Measurements from ENCODE around the gene ATP6AP1.
"Not testable (repeated sequence)": the region's sequence is repeated elsewhere in the genome, so short reads cannot be mapped to it uniquely, and the experiment has no call there.

ATP6AP1 gene

GRCh38 chrX:154398668-154399526 lies 29.6 kb upstream of the ATP6AP1 start:
- peaks cover 12% of the 10 kb centered on the region for H3K36me3 ChIP-seq (ENCODE audit: control insufficient read depth, insufficient read depth, low read length)
- H3K4me1 ChIP-seq (ENCODE audit: control insufficient read depth, low read depth, low read length) = no peaks in the 10 kb centered on the region
- H2BK120ac ChIP-seq (ENCODE audit: low read depth, low read length) = no peak overlapping the region
- no peak overlapping the region for H2BK5ac ChIP-seq (ENCODE audit: low read length)
- peak overlapping the region; percentile 99 for H3K9ac ChIP-seq (ENCODE audit: low read length)
- peak overlapping the region; percentile 80 for H3K23ac ChIP-seq (ENCODE audit: low read length)
- peak overlapping the region; percentile 92 for H3K56ac ChIP-seq (ENCODE audit: low read length)
- H2BK15ac ChIP-seq (replicated peaks; ENCODE audit: low read depth) = no peak overlapping the region
- H3K27ac ChIP-seq (ENCODE audit: low read depth, low read length) = peak overlapping the region; percentile 65
- H3K27me3 ChIP-seq (ENCODE audit: insufficient read depth, low read length, poor library complexity) = no peaks in the 10 kb centered on the region
- peak; percentile 82 for DNase-seq
- H3K79me2 ChIP-seq (ENCODE audit: control insufficient read depth, insufficient read depth, low read length) = peaks cover 15% of the 10 kb centered on the region
- no CpG with 5 or more reads among the region's 49 CpGs for WGBS (ENCODE audit: extremely low coverage, insufficient coverage, low lambda C conversion rate)
- no peak overlapping the region for H2AK5ac ChIP-seq (ENCODE audit: low read length)
- H3K4me3 ChIP-seq (ENCODE audit: low read length) = peak overlapping the region; percentile 98
- H3K4me2 ChIP-seq (ENCODE audit: low read length) = peak overlapping the region; percentile 67
- peak overlapping the region; percentile 71 for H4K5ac ChIP-seq (ENCODE audit: low read length)
- peak overlapping the region; percentile 55 for H3K18ac ChIP-seq (ENCODE audit: low read length)
- H3K4ac ChIP-seq (ENCODE audit: low read depth, low read length) = peak overlapping the region; percentile 93
- no peak overlapping the region for H4K8ac ChIP-seq (ENCODE audit: low read depth, low read length)
- H3K79me1 ChIP-seq (ENCODE audit: low read length) = peaks cover 1% of the 10 kb centered on the region

- DNase-seq = no peak
- no CpG with 5 or more reads among the region's 14 CpGs for WGBS (ENCODE audit: extremely low coverage, insufficient coverage, low lambda C conversion rate)
- peak overlapping the region; percentile 98 for H3K4me3 ChIP-seq (ENCODE audit: low read length)
Measured at GRCh38 chrX:154399527-154400368, 28.7 kb upstream of the ATP6AP1 start.

GRCh38 chrX:154400369-154400817 lies 28.1 kb upstream of the ATP6AP1 start:
- not testable (repeated sequence) for H3K4ac ChIP-seq (ENCODE audit: low read depth, low read length); H3K18ac ChIP-seq (ENCODE audit: low read length); H3K79me1 ChIP-seq (ENCODE audit: low read length); H2BK15ac ChIP-seq (replicated peaks; ENCODE audit: low read depth); H4K8ac ChIP-seq (ENCODE audit: low read depth, low read length); H3K4me1 ChIP-seq (ENCODE audit: control insufficient read depth, low read depth, low read length); H2AK5ac ChIP-seq (ENCODE audit: low read length); H3K4me3 ChIP-seq (ENCODE audit: low read length); H4K5ac ChIP-seq (ENCODE audit: low read length); H2BK120ac ChIP-seq (ENCODE audit: low read depth, low read length); H3K23ac ChIP-seq (ENCODE audit: low read length); H3K27me3 ChIP-seq (ENCODE audit: insufficient read depth, low read length, poor library complexity); H2BK5ac ChIP-seq (ENCODE audit: low read length); DNase-seq; H3K4me2 ChIP-seq (ENCODE audit: low read length); H3K27ac ChIP-seq (ENCODE audit: low read depth, low read length); H3K56ac ChIP-seq (ENCODE audit: low read length)
- Histone ChIP-seq H3K79me2 (ENCODE audit: control insufficient read depth, insufficient read depth, low read length) (peaks cover 15% of the 10 kb centered on the region), H3K9ac (ENCODE audit: low read length) (peak overlapping the region; percentile 99), H3K36me3 (ENCODE audit: control insufficient read depth, insufficient read depth, low read length) (peaks cover 12% of the 10 kb centered on the region)
- no CpG with 5 or more reads among the region's 6 CpGs for WGBS (ENCODE audit: extremely low coverage, insufficient coverage, low lambda C conversion rate)

More at GRCh38 chrX:154399527-154400368, 28.7 kb upstream of the ATP6AP1 start:
- Histone ChIP-seq H2BK5ac (ENCODE audit: low read length) (no peak overlapping the region), H3K4me1 (ENCODE audit: control insufficient read depth, low read depth, low read length) (no peaks in the 10 kb centered on the region), H3K56ac (ENCODE audit: low read length) (peak overlapping the region; percentile 92), H4K5ac (ENCODE audit: low read length) (no peak overlapping the region), H3K79me1 (ENCODE audit: low read length) (peaks cover 1% of the 10 kb centered on the region), H3K23ac (ENCODE audit: low read length) (peak overlapping the region; percentile 24), H3K9ac (ENCODE audit: low read length) (peak overlapping the region; percentile 99), H3K27me3 (ENCODE audit: insufficient read depth, low read length, poor library complexity) (no peaks in the 10 kb centered on the region), H3K36me3 (ENCODE audit: control insufficient read depth, insufficient read depth, low read length) (peaks cover 12% of the 10 kb centered on the region), H3K18ac (ENCODE audit: low read length) (no peak overlapping the region), H2AK5ac (ENCODE audit: low read length) (no peak overlapping the region), H3K4me2 (ENCODE audit: low read length) (peak overlapping the region; percentile 67), H4K8ac (ENCODE audit: low read depth, low read length) (no peak overlapping the region), H2BK120ac (ENCODE audit: low read depth, low read length) (no peak overlapping the region), H3K4ac (ENCODE audit: low read depth, low read length) (no peak overlapping the region), H3K27ac (ENCODE audit: low read depth, low read length) (no peak overlapping the region), H3K79me2 (ENCODE audit: control insufficient read depth, insufficient read depth, low read length) (peaks cover 15% of the 10 kb centered on the region), H2BK15ac (replicated peaks; ENCODE audit: low read depth) (no peak overlapping the region)

- WGBS (ENCODE audit: extremely low coverage, insufficient coverage, low lambda C conversion rate) = no CpG with 5 or more reads among the region's 6 CpGs
- H3K27me3 ChIP-seq (ENCODE audit: insufficient read depth, low read length, poor library complexity) = no peaks in the 10 kb centered on the region
- H3K23ac ChIP-seq (ENCODE audit: low read length) = no peak overlapping the region
- H3K27ac ChIP-seq (ENCODE audit: low read depth, low read length) = no peak overlapping the region
- H2BK5ac ChIP-seq (ENCODE audit: low read length) = no peak overlapping the region
- no peak overlapping the region for H2BK120ac ChIP-seq (ENCODE audit: low read depth, low read length)
- H2AK5ac ChIP-seq (ENCODE audit: low read length) = no peak overlapping the region
- no peak overlapping the region for H2BK15ac ChIP-seq (replicated peaks; ENCODE audit: low read depth)
- H3K18ac ChIP-seq (ENCODE audit: low read length) = no peak overlapping the region
- no peak overlapping the region for H4K5ac ChIP-seq (ENCODE audit: low read length)
- H3K9ac ChIP-seq (ENCODE audit: low read length) = no peak overlapping the region
- DNase-seq = peak; percentile 68
- H3K4me2 ChIP-seq (ENCODE audit: low read length) = no peak overlapping the region
- no peak overlapping the region for H3K4ac ChIP-seq (ENCODE audit: low read depth, low read length)
- H4K8ac ChIP-seq (ENCODE audit: low read depth, low read length) = no peak overlapping the region
- H3K36me3 ChIP-seq (ENCODE audit: control insufficient read depth, insufficient read depth, low read length) = peaks cover 12% of the 10 kb centered on the region
- H3K79me2 ChIP-seq (ENCODE audit: control insufficient read depth, insufficient read depth, low read length) = peaks cover 15% of the 10 kb centered on the region
- no peaks in the 10 kb centered on the region for H3K4me1 ChIP-seq (ENCODE audit: control insufficient read depth, low read depth, low read length)
- H3K4me3 ChIP-seq (ENCODE audit: low read length) = no peak overlapping the region
- peaks cover 1% of the 10 kb centered on the region for H3K79me1 ChIP-seq (ENCODE audit: low read length)
- no peak overlapping the region for H3K56ac ChIP-seq (ENCODE audit: low read length)
Measured at GRCh38 chrX:154401045-154401799, 27.3 kb upstream of the ATP6AP1 start.

GRCh38 chrX:154401918-154402621 lies 26.4 kb upstream of the ATP6AP1 start:
- no peak overlapping the region for H3K9ac ChIP-seq (ENCODE audit: low read length)
- no CpG with 5 or more reads among the region's 6 CpGs for whole genome bisulfite sequencing (ENCODE audit: extremely low coverage, insufficient coverage, low lambda C conversion rate)

More at GRCh38 chrX:154401918-154402621, 26.4 kb upstream of the ATP6AP1 start:
- H3K56ac ChIP-seq (ENCODE audit: low read length) = no peak overlapping the region
- H2BK120ac ChIP-seq (ENCODE audit: low read depth, low read length) = no peak overlapping the region
- no peak overlapping the region for H3K4me2 ChIP-seq (ENCODE audit: low read length)
- no peaks in the 10 kb centered on the region for H3K4me1 ChIP-seq (ENCODE audit: control insufficient read depth, low read depth, low read length)
- H3K36me3 ChIP-seq (ENCODE audit: control insufficient read depth, insufficient read depth, low read length) = peaks cover 12% of the 10 kb centered on the region
- H3K27me3 ChIP-seq (ENCODE audit: insufficient read depth, low read length, poor library complexity) = no peaks in the 10 kb centered on the region
- no peak overlapping the region for H3K4me3 ChIP-seq (ENCODE audit: low read length)
- H3K79me2 ChIP-seq (ENCODE audit: control insufficient read depth, insufficient read depth, low read length) = peaks cover 15% of the 10 kb centered on the region
- no peak overlapping the region for H2BK5ac ChIP-seq (ENCODE audit: low read length)
- H3K23ac ChIP-seq (ENCODE audit: low read length) = no peak overlapping the region
- H2BK15ac ChIP-seq (replicated peaks; ENCODE audit: low read depth) = no peak overlapping the region
- H3K18ac ChIP-seq (ENCODE audit: low read length) = no peak overlapping the region
- no peak overlapping the region for H4K8ac ChIP-seq (ENCODE audit: low read depth, low read length)
- no peak overlapping the region for H4K5ac ChIP-seq (ENCODE audit: low read length)
- H3K4ac ChIP-seq (ENCODE audit: low read depth, low read length) = no peak overlapping the region
- H3K27ac ChIP-seq (ENCODE audit: low read depth, low read length) = no peak overlapping the region
- no peak overlapping the region for H2AK5ac ChIP-seq (ENCODE audit: low read length)
- H3K79me1 ChIP-seq (ENCODE audit: low read length) = peaks cover 1% of the 10 kb centered on the region
- DNase-seq = no peak

Measured in mesendoderm (in vitro differentiated cells).